Measurements from ENCODE around the gene ANKRD40CL.

DNA sequence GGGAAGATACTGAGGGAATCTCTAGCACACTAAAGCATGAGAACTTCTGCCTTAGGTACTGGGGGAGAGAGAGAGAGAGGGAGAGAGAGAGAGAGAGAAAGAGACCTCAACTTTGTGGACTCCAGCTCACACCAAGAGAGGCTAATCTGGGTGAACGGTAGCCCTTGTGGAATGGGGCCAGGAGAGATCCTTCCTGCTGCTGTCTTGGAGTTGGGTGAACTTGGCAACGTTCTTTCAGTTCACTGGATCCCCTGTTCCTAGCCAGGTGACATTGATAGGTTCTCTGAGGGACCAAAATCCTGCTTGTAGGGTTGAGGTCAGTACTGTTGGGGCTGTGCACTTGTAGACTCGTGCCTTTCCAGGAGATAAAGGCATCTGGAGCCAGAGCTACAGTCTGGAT, 41.6 kb upstream of the ANKRD40CL start:
- TF ChIP-seq, protein P1, sequence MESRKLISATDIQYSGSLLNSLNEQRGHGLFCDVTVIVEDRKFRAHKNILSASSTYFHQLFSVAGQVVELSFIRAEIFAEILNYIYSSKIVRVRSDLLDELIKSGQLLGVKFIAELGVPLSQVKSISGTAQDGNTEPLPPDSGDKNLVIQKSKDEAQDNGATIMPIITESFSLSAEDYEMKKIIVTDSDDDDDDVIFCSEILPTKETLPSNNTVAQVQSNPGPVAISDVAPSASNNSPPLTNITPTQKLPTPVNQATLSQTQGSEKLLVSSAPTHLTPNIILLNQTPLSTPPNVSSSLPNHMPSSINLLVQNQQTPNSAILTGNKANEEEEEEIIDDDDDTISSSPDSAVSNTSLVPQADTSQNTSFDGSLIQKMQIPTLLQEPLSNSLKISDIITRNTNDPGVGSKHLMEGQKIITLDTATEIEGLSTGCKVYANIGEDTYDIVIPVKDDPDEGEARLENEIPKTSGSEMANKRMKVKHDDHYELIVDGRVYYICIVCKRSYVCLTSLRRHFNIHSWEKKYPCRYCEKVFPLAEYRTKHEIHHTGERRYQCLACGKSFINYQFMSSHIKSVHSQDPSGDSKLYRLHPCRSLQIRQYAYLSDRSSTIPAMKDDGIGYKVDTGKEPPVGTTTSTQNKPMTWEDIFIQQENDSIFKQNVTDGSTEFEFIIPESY (IDR thresholded peaks at IDR 0.05) = no peak
- TF ChIP-seq TAF1 (conservative IDR thresholded peaks at IDR 0.05) = no peak
- TF ChIP-seq, protein P2, sequence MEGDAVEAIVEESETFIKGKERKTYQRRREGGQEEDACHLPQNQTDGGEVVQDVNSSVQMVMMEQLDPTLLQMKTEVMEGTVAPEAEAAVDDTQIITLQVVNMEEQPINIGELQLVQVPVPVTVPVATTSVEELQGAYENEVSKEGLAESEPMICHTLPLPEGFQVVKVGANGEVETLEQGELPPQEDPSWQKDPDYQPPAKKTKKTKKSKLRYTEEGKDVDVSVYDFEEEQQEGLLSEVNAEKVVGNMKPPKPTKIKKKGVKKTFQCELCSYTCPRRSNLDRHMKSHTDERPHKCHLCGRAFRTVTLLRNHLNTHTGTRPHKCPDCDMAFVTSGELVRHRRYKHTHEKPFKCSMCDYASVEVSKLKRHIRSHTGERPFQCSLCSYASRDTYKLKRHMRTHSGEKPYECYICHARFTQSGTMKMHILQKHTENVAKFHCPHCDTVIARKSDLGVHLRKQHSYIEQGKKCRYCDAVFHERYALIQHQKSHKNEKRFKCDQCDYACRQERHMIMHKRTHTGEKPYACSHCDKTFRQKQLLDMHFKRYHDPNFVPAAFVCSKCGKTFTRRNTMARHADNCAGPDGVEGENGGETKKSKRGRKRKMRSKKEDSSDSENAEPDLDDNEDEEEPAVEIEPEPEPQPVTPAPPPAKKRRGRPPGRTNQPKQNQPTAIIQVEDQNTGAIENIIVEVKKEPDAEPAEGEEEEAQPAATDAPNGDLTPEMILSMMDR (IDR thresholded peaks at IDR 0.05; ENCODE audit: low read depth, low read length, missing input control) = no peak
- TF ChIP-seq RAD21 (IDR thresholded peaks at IDR 0.05) = no peak
- TF ChIP-seq, protein P3, sequence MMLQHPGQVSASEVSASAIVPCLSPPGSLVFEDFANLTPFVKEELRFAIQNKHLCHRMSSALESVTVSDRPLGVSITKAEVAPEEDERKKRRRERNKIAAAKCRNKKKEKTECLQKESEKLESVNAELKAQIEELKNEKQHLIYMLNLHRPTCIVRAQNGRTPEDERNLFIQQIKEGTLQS (IDR thresholded peaks at IDR 0.05) = no peak
- TF ChIP-seq, protein P4, sequence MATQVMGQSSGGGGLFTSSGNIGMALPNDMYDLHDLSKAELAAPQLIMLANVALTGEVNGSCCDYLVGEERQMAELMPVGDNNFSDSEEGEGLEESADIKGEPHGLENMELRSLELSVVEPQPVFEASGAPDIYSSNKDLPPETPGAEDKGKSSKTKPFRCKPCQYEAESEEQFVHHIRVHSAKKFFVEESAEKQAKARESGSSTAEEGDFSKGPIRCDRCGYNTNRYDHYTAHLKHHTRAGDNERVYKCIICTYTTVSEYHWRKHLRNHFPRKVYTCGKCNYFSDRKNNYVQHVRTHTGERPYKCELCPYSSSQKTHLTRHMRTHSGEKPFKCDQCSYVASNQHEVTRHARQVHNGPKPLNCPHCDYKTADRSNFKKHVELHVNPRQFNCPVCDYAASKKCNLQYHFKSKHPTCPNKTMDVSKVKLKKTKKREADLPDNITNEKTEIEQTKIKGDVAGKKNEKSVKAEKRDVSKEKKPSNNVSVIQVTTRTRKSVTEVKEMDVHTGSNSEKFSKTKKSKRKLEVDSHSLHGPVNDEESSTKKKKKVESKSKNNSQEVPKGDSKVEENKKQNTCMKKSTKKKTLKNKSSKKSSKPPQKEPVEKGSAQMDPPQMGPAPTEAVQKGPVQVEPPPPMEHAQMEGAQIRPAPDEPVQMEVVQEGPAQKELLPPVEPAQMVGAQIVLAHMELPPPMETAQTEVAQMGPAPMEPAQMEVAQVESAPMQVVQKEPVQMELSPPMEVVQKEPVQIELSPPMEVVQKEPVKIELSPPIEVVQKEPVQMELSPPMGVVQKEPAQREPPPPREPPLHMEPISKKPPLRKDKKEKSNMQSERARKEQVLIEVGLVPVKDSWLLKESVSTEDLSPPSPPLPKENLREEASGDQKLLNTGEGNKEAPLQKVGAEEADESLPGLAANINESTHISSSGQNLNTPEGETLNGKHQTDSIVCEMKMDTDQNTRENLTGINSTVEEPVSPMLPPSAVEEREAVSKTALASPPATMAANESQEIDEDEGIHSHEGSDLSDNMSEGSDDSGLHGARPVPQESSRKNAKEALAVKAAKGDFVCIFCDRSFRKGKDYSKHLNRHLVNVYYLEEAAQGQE (IDR thresholded peaks at IDR 0.05) = no peak
- TF ChIP-seq JUND (IDR thresholded peaks at IDR 0.05) = no peak
- no peak for TF ChIP-seq EGR1 (IDR thresholded peaks at IDR 0.05; ENCODE audit: low read depth in 2 of 2)
- no peak for TF ChIP-seq HNF4A (conservative IDR thresholded peaks at IDR 0.05)
- TF ChIP-seq GABPA (IDR thresholded peaks at IDR 0.05 in 1 of 2, conservative IDR thresholded peaks at IDR 0.05 in 1 of 2) = no peak
- TF ChIP-seq, protein P5, sequence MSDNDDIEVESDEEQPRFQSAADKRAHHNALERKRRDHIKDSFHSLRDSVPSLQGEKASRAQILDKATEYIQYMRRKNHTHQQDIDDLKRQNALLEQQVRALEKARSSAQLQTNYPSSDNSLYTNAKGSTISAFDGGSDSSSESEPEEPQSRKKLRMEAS (IDR thresholded peaks at IDR 0.05) = no peak
- no peak for TF ChIP-seq SP1 (IDR thresholded peaks at IDR 0.05)
- TF ChIP-seq FOXA1 (IDR thresholded peaks at IDR 0.05) = no peak

Measured in liver (tissue), 3 donors.